Activated T-cell treated with anti-CD3 and anti-CD28 coated beads, Interleukin-2, amount 50 U/mL, for 1 hour (primary cell): ENCODE measurements around the gene MED12.
A peak's percentile ranks its signal among the peaks of the same experiment; 100 is the strongest.
"Not testable (repeated sequence)": the region's sequence is repeated elsewhere in the genome, so short reads cannot be mapped to it uniquely, and the experiment has no call there.

Experiments
- DNase-seq: peaks from one replicate; pipeline ENCODE4 v3.0.0-alpha.2; 2020

MED12 gene

GRCh38 chrX:71166461-71166860 lies 48.1 kb downstream of the MED12 start:
- no peak for DNase-seq

GRCh38 chrX:71167031-71167781 lies 48.8 kb downstream of the MED12 start:
- DNase-seq, result no peak

- no peak for DNase-seq
Measured at GRCh38 chrX:71168134-71168533, 49.7 kb downstream of the MED12 start.

- no peak for DNase-seq
Measured at GRCh38 chrX:71169586-71169985, 51.2 kb downstream of the MED12 start.

GRCh38 chrX:71170660-71171059 lies 52.3 kb downstream of the MED12 start:
- DNase-seq, result no peak

GRCh38 chrX:71171110-71171801 lies 52.9 kb downstream of the MED12 start:
- DNase-seq, result no peak

GRCh38 chrX:71173440-71173839 lies 55.0 kb downstream of the MED12 start:
- DNase-seq, result no peak

- DNase-seq, result no peak
Measured at GRCh38 chrX:71174795-71175194, 56.4 kb downstream of the MED12 start.

- no peak for DNase-seq
Measured at GRCh38 chrX:71175531-71175930, 57.1 kb downstream of the MED12 start.

GRCh38 chrX:71177327-71177726 lies 58.9 kb downstream of the MED12 start:
- no peak for DNase-seq

- DNase-seq, result peak; percentile 31
Measured at GRCh38 chrX:71178908-71179307, 60.5 kb downstream of the MED12 start.

GRCh38 chrX:71180579-71181265 lies 62.3 kb downstream of the MED12 start:
- not testable (repeated sequence) for DNase-seq

GRCh38 chrX:71181558-71181909 lies 63.1 kb downstream of the MED12 start:
- DNase-seq, result peak; percentile 43

GRCh38 chrX:71181910-71182799 lies 63.8 kb downstream of the MED12 start:
- DNase-seq, result peak; percentile 70

- no peak for DNase-seq
Measured at GRCh38 chrX:71182871-71183270, 64.5 kb downstream of the MED12 start.

- DNase-seq, result no peak
Measured at GRCh38 chrX:71183341-71183740, 64.9 kb downstream of the MED12 start.

GRCh38 chrX:71184092-71184491 lies 65.7 kb downstream of the MED12 start:
- no peak for DNase-seq

GRCh38 chrX:71184803-71185495 lies 66.6 kb downstream of the MED12 start:
- no peak for DNase-seq

GRCh38 chrX:71191248-71191647 lies 72.9 kb downstream of the MED12 start:
- DNase-seq, result no peak
